GM23338 (cell line): ENCODE results near the gene PRPF31. TPM values are rescaled to one million over a fixed set of nuclear protein-coding genes. Genes with fewer than 3 reads are reported as not detected.
A peak's percentile ranks its signal among the peaks of the same experiment; 100 is the strongest.

Experiments used
- ATAC-seq: fragments of 200-7000 bp; cut with Tn5 transposase; 3 replicates; pipeline ENCODE4 v1.9.1; 2020
- DNase-seq: peaks from one replicate; pipeline ENCODE4 v3.0.0-alpha.2; 2015; ENCODE audit warnings: low spot score
- H2AFZ ChIP-seq: fragments of 200-600 bp; sonication (generic); 2 replicates; pipeline ENCODE4 v1.8.0; 2016; ENCODE audit warnings: antibody characterized with exemption, mild to moderate bottlenecking, moderate library complexity
- H3F3A ChIP-seq: fragments of 200-600 bp; sonication (generic); replicated peaks from 2 replicates; pipeline ENCODE4 v1.8.0; 2017; ENCODE audit warnings: antibody characterized with exemption, mixed run types, low read depth
- H3K27ac ChIP-seq: fragments of 200-600 bp; sonication (generic); 2 replicates; pipeline ENCODE4 v1.6.1; 2016; ENCODE audit warnings: low read depth
- H3K27me3 ChIP-seq: fragments of 200-600 bp; sonication (generic); 2 replicates; pipeline ENCODE4 v1.8.0; 2016; ENCODE audit warnings: mild to moderate bottlenecking, mixed run types, moderate library complexity; ENCODE audit not compliant: insufficient read depth
- H3K36me3 ChIP-seq: fragments of 200-600 bp; sonication (generic); 2 replicates; pipeline ENCODE4 v1.8.0; 2016; ENCODE audit warnings: mild to moderate bottlenecking; ENCODE audit not compliant: insufficient read depth
- H3K4me1 ChIP-seq: fragments of 200-600 bp; sonication (generic); 2 replicates; pipeline ENCODE4 v1.8.0; 2016; ENCODE audit warnings: mild to moderate bottlenecking, moderate library complexity; ENCODE audit not compliant: insufficient read depth
- H3K4me2 ChIP-seq: fragments of 200-600 bp; sonication (generic); 2 replicates; pipeline ENCODE4 v1.7.1; 2017; ENCODE audit warnings: mixed run types
- H3K4me3 ChIP-seq: fragments of 200-600 bp; sonication (generic); 2 replicates; pipeline ENCODE4 v1.6.1; 2016; ENCODE audit warnings: mixed run types
- H3K79me2 ChIP-seq: fragments of 200-600 bp; sonication (generic); replicated peaks from 2 replicates; pipeline ENCODE4 v1.8.0; 2017; ENCODE audit warnings: mild to moderate bottlenecking; ENCODE audit not compliant: insufficient read depth
- H3K9me2 ChIP-seq: fragments of 200-600 bp; sonication (generic); 2 replicates; pipeline ENCODE4 v1.8.0; 2017; ENCODE audit not compliant: insufficient read depth
- H4K20me1 ChIP-seq: fragments of 200-600 bp; sonication (generic); replicated peaks from 2 replicates; pipeline ENCODE4 v1.8.0; 2017; ENCODE audit warnings: mild to moderate bottlenecking; ENCODE audit not compliant: insufficient read depth
- H3K27ac Mint-ChIP-seq: 2 replicates; pipeline ENCODE4 v1.8.0; 2020; ENCODE audit warnings: inconsistent platforms, mild to moderate bottlenecking, moderate library complexity, mixed read lengths
- H3K27me3 Mint-ChIP-seq: 3 replicates; pipeline ENCODE4 v1.8.0; 2022; ENCODE audit warnings: low read depth, mild to moderate bottlenecking, moderate library complexity, mixed read lengths, inconsistent platforms; ENCODE audit not compliant: insufficient read depth, poor library complexity
- H3K36me3 Mint-ChIP-seq: 3 replicates; pipeline ENCODE4 v1.8.0; 2021; ENCODE audit warnings: low read depth, mild to moderate bottlenecking, inconsistent platforms, moderate library complexity, mixed read lengths
- H3K4me1 Mint-ChIP-seq: 3 replicates; pipeline ENCODE4 v1.8.0; 2020; ENCODE audit warnings: mild to moderate bottlenecking, inconsistent platforms, mixed read lengths
- H3K4me3 Mint-ChIP-seq: 3 replicates; pipeline ENCODE4 v1.8.0; 2021; ENCODE audit warnings: moderate library complexity, mild to moderate bottlenecking, inconsistent platforms, mixed read lengths
- H3K9me3 Mint-ChIP-seq: 3 replicates; pipeline ENCODE4 v1.8.0; 2020; ENCODE audit warnings: moderate library complexity, mild to moderate bottlenecking, inconsistent platforms, mixed read lengths
- CREB1 ChIP-seq: fragments of 250-450 bp; sonication (Bioruptor Pico); IDR thresholded peaks from 2 replicates; pipeline ENCODE4 v1.5.0; 2020; ENCODE audit warnings: low read depth, mild to moderate bottlenecking, moderate library complexity
- CTCF ChIP-seq, 2 experiments: fragments of 200-600 bp in 1 of 2; sonication (generic) in 1 of 2; conservative IDR thresholded peaks; 2 replicates each; pipeline versions ENCODE4 v1.5.1 to v1.6.1; 2016 to 2017; ENCODE audit warnings: antibody characterized with exemption in 2 of 2, low read depth in 2 of 2, mild to moderate bottlenecking in 2 of 2, moderate library complexity in 1 of 2
- EZH2 ChIP-seq: fragments of 200-600 bp; sonication (generic); IDR thresholded peaks from one replicate; pipeline ENCODE4 v1.8.0; 2017; ENCODE audit warnings: antibody characterized with exemption, mild to moderate bottlenecking, low read depth; ENCODE audit not compliant: unreplicated experiment
- JUNB ChIP-seq: IDR thresholded peaks from one replicate; pipeline ENCODE4 v1.6.1; 2016; ENCODE audit warnings: antibody characterized with exemption; ENCODE audit not compliant: unreplicated experiment
- NANOG ChIP-seq: IDR thresholded peaks from 2 replicates; pipeline ENCODE4 v1.6.1; 2016; ENCODE audit warnings: antibody characterized with exemption, borderline replicate concordance
- POLR2AphosphoS5 ChIP-seq: IDR thresholded peaks from 2 replicates; pipeline ENCODE4 v1.6.1; 2016; ENCODE audit warnings: antibody characterized with exemption, low read depth
- STAT1 ChIP-seq: IDR thresholded peaks from one replicate; pipeline ENCODE4 v1.6.1; 2016; ENCODE audit warnings: antibody characterized with exemption; ENCODE audit not compliant: unreplicated experiment
- ZNF114 ChIP-seq: fragments of 250-450 bp; sonication (Bioruptor Pico); IDR thresholded peaks from 2 replicates; pipeline ENCODE4 v1.5.0; 2020; ENCODE audit warnings: mild to moderate bottlenecking, moderate library complexity
- ZNF331 ChIP-seq: fragments of 250-450 bp; sonication (Bioruptor Pico); IDR thresholded peaks from 2 replicates; pipeline ENCODE4 v1.5.0; 2020; ENCODE audit warnings: low read depth, mild to moderate bottlenecking, moderate library complexity
- ZNF462 ChIP-seq: fragments of 250-450 bp; sonication (Bioruptor Pico); IDR thresholded peaks from 2 replicates; pipeline ENCODE4 v1.5.0; 2020; ENCODE audit warnings: mild to moderate bottlenecking, moderate library complexity
- long read RNA-seq: library from polyadenylated mRNA; unstranded; transcript quantifications from one replicate; pipeline ENCODE4 v2.0.0, GENCODE V29; 2020; ENCODE audit not compliant: unreplicated experiment
- polyA plus RNA-seq: library from polyadenylated mRNA; unstranded; fragments of >200 nt; fragmentation: Nextera tagmentation; extraction: Ambion mirVana; gene quantifications from 2 replicates; pipeline ENCODE4 v1.2.1, GENCODE V29; 2016
- total RNA-seq: library from RNA; depleted of rRNA; stranded (reverse); fragments of >200 nt; shearing (Covaris generic); gene quantifications from 2 replicates; pipeline ENCODE4 v1.2.3, GENCODE V29; 2014; rRNA removed
- TF ChIP-seq, protein P1 (sequence below): IDR thresholded peaks from 2 replicates; pipeline ENCODE4 v1.6.1; 2016; ENCODE audit warnings: antibody characterized with exemption

PRPF31 gene, protein sequence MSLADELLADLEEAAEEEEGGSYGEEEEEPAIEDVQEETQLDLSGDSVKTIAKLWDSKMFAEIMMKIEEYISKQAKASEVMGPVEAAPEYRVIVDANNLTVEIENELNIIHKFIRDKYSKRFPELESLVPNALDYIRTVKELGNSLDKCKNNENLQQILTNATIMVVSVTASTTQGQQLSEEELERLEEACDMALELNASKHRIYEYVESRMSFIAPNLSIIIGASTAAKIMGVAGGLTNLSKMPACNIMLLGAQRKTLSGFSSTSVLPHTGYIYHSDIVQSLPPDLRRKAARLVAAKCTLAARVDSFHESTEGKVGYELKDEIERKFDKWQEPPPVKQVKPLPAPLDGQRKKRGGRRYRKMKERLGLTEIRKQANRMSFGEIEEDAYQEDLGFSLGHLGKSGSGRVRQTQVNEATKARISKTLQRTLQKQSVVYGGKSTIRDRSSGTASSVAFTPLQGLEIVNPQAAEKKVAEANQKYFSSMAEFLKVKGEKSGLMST
- total RNA-seq (79.3 and 83.3 TPM in 2 replicates), polyA plus RNA-seq (86.3 and 94.2 TPM in 2 replicates)
- long read RNA-seq, transcript PRPF31-201 (14 exons, 2,126 nt), result major isoform, 55 of 92 reads
- long read RNA-seq, partial matches to known transcripts, result 25 of 92 reads
- long read RNA-seq, other reads (novel, unspliced or antisense), result 11 of 92 reads

GRCh38 chr19:54115109-54116063 lies at the start of gene PRPF31, which contains the start of gene TFPT:
PRPF31 (plus strand) TSS chr19:54115754; CDS start chr19:54118279, 2,525 bp downstream.
TFPT (minus strand) TSS chr19:54115657; CDS start chr19:54115269, 388 bp downstream.
- peak within 1 kb of the TSS; percentile 98 for H3K27ac Mint-ChIP-seq
- H4K20me1 ChIP-seq, result peaks cover 9% of the 10 kb centered on the region; the same call in 1 of the 2 replicates
- no peak within 1 kb of the TSS; the same call in 1 of the 2 replicates for H3K27ac ChIP-seq
- H3K79me2 ChIP-seq, result peaks cover 20% of the 10 kb centered on the region
- peaks cover 47% of the 10 kb centered on the region for H3K36me3 Mint-ChIP-seq
- peak within 1 kb of the TSS; percentile 97 for H3K4me3 Mint-ChIP-seq
- peaks cover 7% of the 10 kb centered on the region; the same call in 1 of the 2 replicates for H3F3A ChIP-seq
- ATAC-seq (peak; percentile 96), DNase-seq (peak; percentile 100)
- H3K36me3 ChIP-seq, result peaks cover 13% of the 10 kb centered on the region
- no peaks in the 10 kb centered on the region for H3K9me2 ChIP-seq
- H3K4me3 ChIP-seq, result peak within 1 kb of the TSS; percentile 87
- peak within 1 kb of the TSS; percentile 67; the same call in 1 of the 2 replicates for H2AFZ ChIP-seq
- H3K4me1 Mint-ChIP-seq, result peaks cover 8% of the 10 kb centered on the region
- peaks cover 7% of the 10 kb centered on the region; the same call in 2 of the 3 replicates for H3K9me3 Mint-ChIP-seq
- no peaks in the 10 kb centered on the region for H3K27me3 ChIP-seq
- TF ChIP-seq ZNF331 (CRISPR knock-in tag) (no peak), STAT1 (no peak), ZNF114 (CRISPR knock-in tag) (no peak), ZNF462 (CRISPR knock-in tag) (no peak), CTCF (conservative IDR thresholded peaks at IDR 0.05; ENCODE audit: low read depth in 2 of 2) (no peak), POLR2AphosphoS5 (peak; percentile 82), NANOG (no peak), JUNB (no peak), CREB1 (peak; percentile 99), EZH2 (no peak)
- TF ChIP-seq, protein P1, sequence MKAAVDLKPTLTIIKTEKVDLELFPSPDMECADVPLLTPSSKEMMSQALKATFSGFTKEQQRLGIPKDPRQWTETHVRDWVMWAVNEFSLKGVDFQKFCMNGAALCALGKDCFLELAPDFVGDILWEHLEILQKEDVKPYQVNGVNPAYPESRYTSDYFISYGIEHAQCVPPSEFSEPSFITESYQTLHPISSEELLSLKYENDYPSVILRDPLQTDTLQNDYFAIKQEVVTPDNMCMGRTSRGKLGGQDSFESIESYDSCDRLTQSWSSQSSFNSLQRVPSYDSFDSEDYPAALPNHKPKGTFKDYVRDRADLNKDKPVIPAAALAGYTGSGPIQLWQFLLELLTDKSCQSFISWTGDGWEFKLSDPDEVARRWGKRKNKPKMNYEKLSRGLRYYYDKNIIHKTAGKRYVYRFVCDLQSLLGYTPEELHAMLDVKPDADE, result peak; percentile 99
- peaks cover 11% of the 10 kb centered on the region; the same call in 1 of the 2 replicates for H3K4me1 ChIP-seq
- peaks cover 18% of the 10 kb centered on the region for H3K27me3 Mint-ChIP-seq
- peak within 1 kb of the TSS; percentile 92 for H3K4me2 ChIP-seq
